HG02970 (cell line): ENCODE measurements around the gene CYB561D2.

Source experiments
- ATAC-seq: cut with Tn5 transposase; IDR thresholded peaks from one replicate; pipeline ENCODE4 v1.9.1; 2021; ENCODE audit warnings: mild to moderate bottlenecking, moderate library complexity, moderate number of reproducible peaks; ENCODE audit not compliant: unreplicated experiment, low FRiP score

CYB561D2 gene

DNA sequence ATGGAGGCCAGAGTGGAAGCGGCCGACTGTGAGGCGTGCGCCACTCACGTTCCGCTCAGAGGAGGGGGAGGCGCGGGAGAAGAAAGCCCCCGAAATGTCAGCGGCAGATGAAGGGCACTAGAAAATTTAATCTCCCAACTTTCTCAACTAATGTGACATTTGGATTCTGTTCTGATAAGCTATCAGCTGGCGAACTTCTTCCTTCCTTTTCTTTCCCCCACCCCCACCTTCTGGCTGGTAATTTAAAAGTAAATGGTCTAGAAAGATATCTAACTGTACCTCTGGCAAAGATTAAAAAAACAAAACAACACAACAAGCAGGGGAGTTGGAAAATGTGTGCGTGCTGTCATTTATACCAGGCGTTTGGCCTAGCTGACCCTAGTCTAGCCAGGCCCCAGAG is 35.1 kb downstream of the CYB561D2 start:
- no peak for ATAC-seq

DNA sequence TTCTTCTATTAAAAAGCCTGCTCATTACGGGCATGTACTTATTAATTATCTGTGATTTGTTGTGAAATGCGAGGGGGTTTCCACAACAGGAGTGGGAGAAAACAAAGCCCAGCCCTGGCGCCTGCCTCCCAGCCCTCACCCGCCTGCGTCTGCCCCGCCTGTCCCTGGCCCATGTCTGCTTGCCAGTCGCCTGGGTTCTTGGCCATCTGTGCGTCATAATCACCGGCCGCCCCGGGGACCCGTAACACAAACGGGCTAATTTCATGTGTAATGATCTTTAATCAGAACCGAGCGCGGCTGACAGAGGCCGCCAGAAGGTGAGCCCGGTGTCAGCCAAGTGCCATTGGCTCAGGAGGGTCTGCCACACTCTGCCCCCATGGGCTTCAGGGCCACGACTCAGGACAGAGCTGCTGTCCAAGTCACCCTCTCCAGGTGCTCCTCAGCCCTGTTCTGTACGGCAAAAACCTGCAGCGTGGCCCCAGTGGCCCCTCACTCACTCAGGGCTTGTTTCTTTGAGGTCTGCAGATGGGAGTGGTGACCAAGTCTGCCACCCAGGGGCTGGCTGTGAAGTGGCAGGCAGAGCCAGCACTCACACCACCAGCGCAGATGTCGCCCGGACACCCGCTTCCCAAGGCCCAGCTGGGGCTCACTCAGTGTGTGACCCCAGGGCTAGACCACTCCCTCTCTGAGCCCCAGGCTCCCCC is 37.5 kb downstream of the CYB561D2 start:
- ATAC-seq: no peak

DNA sequence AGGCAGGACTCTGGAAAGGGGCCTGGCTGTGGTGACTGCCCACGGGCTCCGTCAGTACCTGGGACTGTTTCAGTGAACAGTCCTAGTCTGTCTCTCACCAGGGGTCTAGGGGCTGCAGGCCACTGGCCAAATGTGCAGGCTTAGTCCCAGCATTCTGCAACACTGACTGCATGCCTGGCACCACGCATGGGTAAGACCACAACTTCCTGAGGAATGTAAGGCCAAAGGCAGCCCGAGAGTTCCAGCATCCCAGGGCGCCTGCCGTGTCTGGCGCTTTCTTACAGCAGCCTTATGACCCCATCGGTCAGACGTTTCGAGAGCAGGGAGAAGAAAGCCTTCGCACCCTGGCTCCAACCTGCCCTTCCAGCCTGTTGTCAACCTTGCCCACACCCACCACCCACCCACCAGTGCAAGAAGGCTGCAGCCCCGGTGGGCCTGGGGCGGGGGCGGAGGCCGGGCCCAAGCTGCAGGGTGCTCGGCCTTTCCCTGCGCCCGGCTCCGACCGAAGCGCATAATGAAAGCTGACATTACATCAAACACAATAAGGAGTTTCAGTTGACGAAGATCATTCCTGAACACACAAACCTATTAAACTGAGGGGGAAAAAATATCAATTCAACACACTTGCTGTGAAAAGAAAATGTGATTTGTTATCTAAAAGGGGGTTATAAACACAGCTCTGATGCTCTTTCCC is 38.2 kb downstream of the CYB561D2 start:
- ATAC-seq: no peak

DNA sequence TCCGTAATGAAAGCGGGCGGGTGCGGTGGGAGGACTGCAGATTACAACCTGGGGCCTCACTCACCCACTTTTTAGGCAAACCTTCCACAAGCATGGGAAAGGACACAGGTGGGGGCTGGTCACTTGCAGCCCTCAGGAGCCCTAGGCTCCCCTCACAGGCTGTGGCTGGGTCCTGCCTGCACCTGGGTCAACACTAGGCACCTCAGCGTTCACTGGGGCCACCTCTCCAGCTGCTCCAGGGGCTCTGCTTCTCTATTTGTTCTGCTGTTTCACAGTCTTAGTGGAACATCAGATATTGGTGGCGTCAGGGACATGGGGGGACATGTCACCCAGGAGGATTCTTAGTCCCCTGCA is 38.7 kb downstream of the CYB561D2 start:
- no peak for ATAC-seq

DNA sequence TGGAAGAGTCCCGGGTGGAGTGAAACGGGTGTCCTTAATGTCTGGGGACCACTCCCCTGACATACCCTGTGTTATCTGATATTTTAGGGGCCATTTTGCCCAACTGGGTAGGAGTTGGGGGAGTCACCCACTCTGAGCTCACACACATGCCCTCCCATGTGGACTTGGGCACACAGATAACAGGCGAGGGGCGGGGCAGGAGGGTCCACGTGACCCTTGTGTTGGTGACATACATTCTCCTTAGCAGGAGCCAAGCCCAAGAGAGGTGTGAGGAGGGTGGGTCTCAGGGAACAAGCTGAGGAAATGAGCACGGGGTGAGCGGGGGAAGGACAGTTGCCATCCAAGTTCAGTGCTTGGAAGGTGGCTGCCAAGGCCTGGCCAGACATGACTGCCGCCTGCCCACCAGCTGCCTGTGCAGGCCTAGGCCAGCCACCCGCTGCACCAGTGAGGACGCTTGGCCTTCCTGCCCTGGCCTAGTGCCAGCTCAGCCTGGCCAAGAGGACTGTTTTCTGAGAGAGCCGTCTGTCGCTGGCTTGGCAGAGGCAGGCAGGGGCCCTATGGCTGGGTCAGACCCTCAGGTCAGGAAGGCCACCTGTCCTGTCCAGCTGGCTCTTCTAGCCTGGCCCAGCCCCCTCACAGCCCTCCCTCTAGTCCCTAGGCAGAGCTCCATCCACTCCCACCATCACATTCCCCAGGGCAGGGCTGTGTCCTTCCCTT is 40.0 kb downstream of the CYB561D2 start:
- ATAC-seq: no peak

DNA sequence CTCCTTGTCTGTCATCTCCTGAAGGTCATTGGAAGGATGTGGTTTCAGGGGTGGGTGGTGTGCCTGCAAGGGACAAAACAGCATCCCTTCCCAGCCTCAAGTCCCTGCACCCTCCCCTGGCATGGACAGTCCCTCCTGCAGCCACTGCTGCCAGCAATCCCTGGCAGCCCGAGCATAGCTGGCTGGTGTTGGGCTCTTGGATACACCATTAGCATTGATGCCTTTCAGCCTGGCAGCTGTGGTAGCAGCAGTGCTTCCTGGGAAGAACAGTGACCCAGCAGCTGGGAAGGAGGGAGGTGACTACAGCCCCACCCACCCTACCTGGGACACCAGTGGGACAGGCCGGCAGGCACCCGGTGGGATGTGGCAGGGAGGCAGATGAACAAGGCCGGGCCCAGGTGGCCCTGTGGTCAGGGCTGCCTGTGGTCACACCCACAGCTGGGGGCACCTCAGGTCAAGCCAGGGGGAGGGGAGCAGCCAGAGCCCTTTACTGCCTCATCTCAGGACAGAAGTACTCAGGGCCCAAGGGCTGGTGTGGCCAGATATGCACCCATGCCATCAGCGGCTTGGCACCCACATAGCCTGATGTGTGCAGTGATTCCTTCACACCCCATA is 41.5 kb downstream of the CYB561D2 start:
- no peak for ATAC-seq

DNA sequence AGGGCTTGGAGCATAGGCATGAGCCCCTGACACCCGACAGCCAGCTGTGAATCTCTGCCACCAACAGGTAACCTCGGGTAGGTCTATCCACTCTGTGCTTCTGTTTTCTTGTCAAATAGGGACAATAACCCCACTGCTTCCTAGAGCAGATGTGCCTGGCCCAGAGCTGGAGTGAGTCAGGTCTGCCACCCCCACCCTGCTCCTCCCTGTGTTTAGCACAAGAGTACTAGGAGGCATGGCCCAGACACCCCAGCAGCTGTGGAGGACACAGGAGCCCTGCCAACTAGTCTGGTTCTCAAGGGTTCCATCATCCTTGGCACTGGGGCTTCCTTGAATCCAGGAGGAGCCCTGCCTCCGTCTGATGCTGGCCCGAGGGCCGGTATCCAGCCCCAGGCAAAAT is 42.4 kb downstream of the CYB561D2 start:
- no peak for ATAC-seq

DNA sequence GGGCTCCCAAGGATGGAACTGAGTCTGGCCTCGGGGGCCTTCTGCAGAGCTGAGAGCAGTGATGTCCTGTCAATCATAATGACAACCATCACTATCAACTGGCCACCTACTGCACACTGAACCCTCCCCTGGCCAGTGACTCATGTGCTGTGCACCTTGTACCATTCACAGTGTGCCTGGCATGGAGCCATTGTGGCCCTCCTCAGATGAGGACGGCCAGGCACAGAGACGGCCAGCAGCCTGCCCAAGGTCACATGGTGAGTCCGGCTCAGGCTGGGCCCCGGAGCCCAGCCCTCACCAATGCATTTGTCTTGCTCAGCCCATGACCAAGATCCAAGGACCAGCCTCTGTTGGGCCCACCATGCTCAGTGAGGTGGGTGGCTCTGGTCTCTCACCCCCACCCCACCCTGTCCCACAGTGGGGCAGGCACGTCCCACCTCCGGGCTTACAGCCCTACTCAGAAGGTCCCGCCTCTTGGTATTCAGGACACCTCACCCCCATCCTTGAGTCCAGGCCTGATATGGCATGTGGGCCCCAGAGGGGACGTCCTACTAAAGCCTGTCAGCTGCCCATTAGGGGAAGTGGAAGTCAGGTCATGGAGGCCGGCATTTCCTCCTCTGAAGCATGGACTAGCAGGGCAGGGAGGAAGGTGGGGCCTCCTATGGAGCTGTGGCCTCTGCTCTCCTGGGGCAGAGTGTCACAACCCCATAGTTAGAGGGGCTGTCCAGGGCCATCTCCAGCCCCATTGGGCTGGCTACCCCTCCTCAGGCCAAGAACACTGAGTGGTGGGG is 44.6 kb downstream of the CYB561D2 start:
- ATAC-seq: no peak

DNA sequence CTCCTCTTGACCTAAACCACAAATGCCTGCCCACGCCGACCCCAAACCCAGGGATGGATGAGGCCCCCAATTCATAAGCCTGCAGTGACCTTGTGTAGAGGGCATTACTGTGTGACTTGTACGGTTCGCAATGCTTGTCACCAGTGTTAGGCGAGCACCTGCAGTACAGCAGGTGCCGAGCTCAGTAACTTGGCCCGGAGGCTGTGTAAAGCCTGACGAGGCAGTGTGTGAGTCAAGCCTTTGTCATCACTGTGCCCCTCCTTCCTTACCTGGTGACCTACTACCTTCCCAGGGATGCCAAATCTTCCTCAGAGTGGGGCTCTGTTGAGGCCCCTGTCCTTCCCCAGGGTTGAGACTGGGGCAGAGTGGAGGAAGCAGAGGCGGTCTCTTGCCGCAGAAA is 45.8 kb downstream of the CYB561D2 start:
- no peak for ATAC-seq

DNA sequence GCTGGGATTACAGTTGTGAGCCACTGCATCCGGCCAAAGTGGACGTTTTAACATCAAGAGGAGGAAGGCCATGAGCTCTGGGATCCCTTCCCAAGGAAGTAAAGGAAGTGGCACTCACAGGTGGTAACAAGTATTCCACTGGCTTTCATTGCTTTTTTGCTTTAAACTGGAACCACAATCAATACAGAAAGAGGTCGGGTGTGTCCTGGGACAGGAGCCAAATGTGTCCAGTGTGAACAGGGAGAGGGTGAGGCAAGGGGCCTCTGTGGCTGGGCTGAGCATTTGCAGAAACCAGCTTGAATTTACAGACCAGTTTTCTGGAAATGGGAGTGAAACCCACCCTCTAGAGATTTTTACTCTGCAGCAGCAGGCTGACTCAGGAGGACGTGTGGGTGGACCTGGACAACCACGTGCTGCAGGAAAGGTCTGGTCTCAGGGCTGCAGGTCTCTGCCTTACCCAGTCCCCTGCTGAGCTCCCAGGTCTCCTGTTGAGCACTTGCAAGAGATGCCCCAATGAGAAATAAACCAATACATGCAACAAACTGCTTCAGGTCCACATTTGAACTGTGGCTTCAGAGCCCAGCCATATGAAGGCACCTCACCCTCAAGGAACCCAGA is 51.4 kb downstream of the CYB561D2 start:
- ATAC-seq: no peak
